ENCODE results near the gene SF3B2. TPM values are rescaled to one million over a fixed set of nuclear protein-coding genes. Genes with fewer than 3 reads are reported as not detected.

The SF3B2 gene
- total and polyA plus RNA-seq, 9 of the 15 experiments (the other 6 are each of a cell fraction or from before 2014, with no cell fraction given): 58.3 to 248 (median 157) TPM

- TF ChIP-seq FOXO4 (CRISPR knock-in tag; IDR thresholded peaks at IDR 0.05) (0 out of 2 replicates have a peak, but pooled peaks have one; percentile 17), ZNF695 (CRISPR knock-in tag; IDR thresholded peaks at IDR 0.05) (no peak), MXD1 (CRISPR knock-in tag; IDR thresholded peaks at IDR 0.05; ENCODE audit: borderline replicate concordance, poor library complexity, severe bottlenecking) (no peak), HOMEZ (CRISPR knock-in tag; IDR thresholded peaks at IDR 0.05) (no peak), E2F5 (CRISPR knock-in tag; IDR thresholded peaks at IDR 0.05) (no peak), NONO (IDR thresholded peaks at IDR 0.05; ENCODE audit: low read depth in 2 of 2, low read length in 1 of 2) (no peak), SRSF9 (IDR thresholded peaks at IDR 0.05; ENCODE audit: borderline replicate concordance, low read depth, low read length) (no peak), PRDM10 (IDR thresholded peaks at IDR 0.05; ENCODE audit: partially characterized antibody) (no peak), TFAM (CRISPR knock-in tag; conservative IDR thresholded peaks at IDR 0.05) (no peak), ZNF280A (IDR thresholded peaks at IDR 0.05; ENCODE audit: low read depth, partially characterized antibody) (no peak), PCBP2 (IDR thresholded peaks at IDR 0.05; ENCODE audit: low read depth, low read length, poor library complexity, severe bottlenecking) (no peak), CREB3 (tag; conservative IDR thresholded peaks at IDR 0.05; ENCODE audit: low read depth) (no peak), TSC22D4 (tag; IDR thresholded peaks at IDR 0.05) (no peak), PHB2 (IDR thresholded peaks at IDR 0.05; ENCODE audit: low read depth) (no peak), ZNF263 (CRISPR knock-in tag; IDR thresholded peaks at IDR 0.05; ENCODE audit: borderline replicate concordance) (no peak)
Measured at GRCh38 chr11:66002648-66003225, 49.4 kb upstream of the SF3B2 start (continued).

Measured in K562 (cell line).